Coronary artery (tissue), 2 donors: Measurements from ENCODE around the gene FRMD4A.

Source experiments
- DNase-seq: peaks from one replicate; pipeline ENCODE4 v3.0.0-alpha.2; 2017; ENCODE audit warnings: low spot score
- H3K27ac ChIP-seq, 2 donors: fragments of 200-600 bp; sonication (generic); one replicate each; pipeline ENCODE4 v1.5.1; 2016 to 2019
- H3K4me3 ChIP-seq: fragments of 200-600 bp; sonication (generic); 2 replicates; pipeline ENCODE4 v1.5.1; 2016; ENCODE audit warnings: mild to moderate bottlenecking, moderate library complexity
- CTCF ChIP-seq: fragments of 200-600 bp; sonication (generic); IDR thresholded peaks from one replicate; pipeline ENCODE4 v1.5.1; 2019; ENCODE audit warnings: antibody characterized with exemption

Gene FRMD4A

DNA sequence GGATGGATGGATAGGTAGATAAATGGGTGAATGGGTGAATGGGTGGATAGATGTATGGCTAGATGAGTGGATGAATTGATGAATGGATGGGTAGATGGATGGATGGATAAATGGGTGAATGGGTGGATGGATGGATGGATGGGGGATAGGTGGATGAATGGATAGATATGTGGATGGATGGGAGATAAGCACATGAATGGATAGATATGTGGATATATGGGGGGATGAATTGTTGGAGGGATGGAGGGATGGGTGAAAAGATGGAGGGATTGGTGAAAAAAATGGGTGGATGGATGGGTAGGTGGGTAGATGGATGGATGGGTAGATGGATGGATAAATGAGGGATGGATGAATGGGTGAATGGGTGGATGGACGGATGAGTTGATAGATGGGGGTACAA lies 196.4 kb downstream of the FRMD4A start:
- DNase-seq = no peak
- Histone ChIP-seq H3K4me3 (no peak overlapping the region), H3K27ac (no peak overlapping the region)
- TF ChIP-seq CTCF = no peak

- DNase-seq = peak; percentile 50
- TF ChIP-seq CTCF = no peak
Observed at GRCh38 chr10:14131261-14131960, 199.3 kb downstream of the FRMD4A start.

GRCh38 chr10:14129770-14130169 lies 201.0 kb downstream of the FRMD4A start:
- no peak overlapping the region for H3K27ac ChIP-seq
- no peak overlapping the region for H3K4me3 ChIP-seq
- no peak for TF ChIP-seq CTCF
- peak; percentile 22 for DNase-seq

More at GRCh38 chr10:14131261-14131960, 199.3 kb downstream of the FRMD4A start:
- Histone ChIP-seq H3K27ac (no peak overlapping the region), H3K4me3 (no peak overlapping the region)

DNA sequence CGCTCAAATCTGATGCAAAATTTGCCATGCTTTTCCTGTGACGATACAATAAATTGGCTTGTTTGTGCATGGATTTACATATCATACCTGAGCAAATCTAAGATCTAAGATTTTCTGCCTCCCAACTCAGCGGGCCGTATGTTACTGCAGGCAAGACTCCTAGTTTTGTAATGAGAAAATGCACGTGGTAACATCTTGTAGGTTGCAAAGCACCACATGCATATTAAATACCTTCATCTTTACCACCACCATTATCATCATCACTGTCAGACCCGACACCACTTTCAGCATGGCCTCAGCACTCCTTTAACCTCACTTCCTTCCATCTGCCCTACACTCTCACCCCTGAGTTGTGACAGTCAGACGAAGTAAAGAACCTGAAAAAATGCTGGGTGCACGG lies 202.2 kb downstream of the FRMD4A start:
- Histone ChIP-seq H3K4me3 (no peak overlapping the region), H3K27ac (no peak overlapping the region)
- TF ChIP-seq CTCF = no peak
- no peak for DNase-seq

DNA sequence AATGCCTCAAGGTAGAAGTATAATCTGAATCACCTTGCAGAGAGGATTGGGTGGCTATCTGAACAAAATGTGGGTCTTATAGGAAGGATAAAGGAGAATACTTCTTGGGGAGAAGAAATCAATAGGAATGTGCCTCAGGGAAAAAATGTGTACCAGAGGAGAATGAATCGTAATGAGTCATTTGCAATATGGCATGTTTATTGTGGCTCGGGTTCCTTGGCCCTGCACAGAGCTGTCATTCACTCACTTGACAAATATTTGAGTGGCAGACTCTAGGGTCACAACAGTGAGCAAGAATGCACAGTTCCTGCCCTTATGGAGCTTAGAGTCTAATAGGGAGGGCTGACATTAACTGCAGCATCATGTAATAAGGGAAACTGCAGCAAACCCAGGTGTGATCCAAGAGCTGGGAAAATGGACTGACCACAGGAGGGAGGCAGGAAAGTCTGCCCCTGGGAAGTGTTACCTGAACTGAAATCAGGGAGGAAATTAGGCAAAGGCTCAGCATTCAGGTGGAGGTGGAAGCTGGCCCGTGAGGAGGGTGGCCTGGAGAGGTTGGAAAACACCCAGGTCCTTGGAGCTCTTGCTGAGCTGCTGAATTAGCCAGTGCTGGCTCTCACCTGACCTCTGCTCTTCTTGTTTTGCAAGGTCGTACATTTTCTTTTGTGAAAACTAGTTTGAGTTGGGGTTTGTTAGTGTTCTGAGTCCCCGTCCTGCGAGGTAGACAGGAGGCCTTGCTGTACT lies 203.9 kb downstream of the FRMD4A start:
- no peak overlapping the region for H3K27ac ChIP-seq
- no peak for DNase-seq
- no peak overlapping the region for H3K4me3 ChIP-seq
- no peak for TF ChIP-seq CTCF

- TF ChIP-seq CTCF = no peak
Observed at GRCh38 chr10:14125564-14125963, 205.2 kb downstream of the FRMD4A start.

GRCh38 chr10:14124941-14125340 lies 205.8 kb downstream of the FRMD4A start:
- Histone ChIP-seq H3K27ac (no peak overlapping the region), H3K4me3 (no peak overlapping the region)
- no peak for TF ChIP-seq CTCF
- no peak for DNase-seq

More at GRCh38 chr10:14125564-14125963, 205.2 kb downstream of the FRMD4A start:
- H3K4me3 ChIP-seq = no peak overlapping the region
- DNase-seq = no peak
- no peak overlapping the region for H3K27ac ChIP-seq
